HG03521 (cell line): Measurements from ENCODE around the gene LIN9.

ENCODE experiments used
- ATAC-seq: cut with Tn5 transposase; IDR thresholded peaks from one replicate; pipeline ENCODE4 v1.9.1; 2021; ENCODE audit warnings: mild to moderate bottlenecking, moderate library complexity; ENCODE audit not compliant: unreplicated experiment

The LIN9 gene

GRCh38 chr1:226181996-226182714 is 126.8 kb downstream of the LIN9 start:
- ATAC-seq, result no peak
